GM19324 (cell line): ENCODE results near the gene CUL9.
A peak's percentile ranks its signal among the peaks of the same experiment; 100 is the strongest.

ENCODE experiments used
- ATAC-seq: cut with Tn5 transposase; IDR thresholded peaks from one replicate; pipeline ENCODE4 v1.9.1; 2021; ENCODE audit warnings: mild to moderate bottlenecking, moderate library complexity; ENCODE audit not compliant: unreplicated experiment, low FRiP score

The CUL9 gene

DNA sequence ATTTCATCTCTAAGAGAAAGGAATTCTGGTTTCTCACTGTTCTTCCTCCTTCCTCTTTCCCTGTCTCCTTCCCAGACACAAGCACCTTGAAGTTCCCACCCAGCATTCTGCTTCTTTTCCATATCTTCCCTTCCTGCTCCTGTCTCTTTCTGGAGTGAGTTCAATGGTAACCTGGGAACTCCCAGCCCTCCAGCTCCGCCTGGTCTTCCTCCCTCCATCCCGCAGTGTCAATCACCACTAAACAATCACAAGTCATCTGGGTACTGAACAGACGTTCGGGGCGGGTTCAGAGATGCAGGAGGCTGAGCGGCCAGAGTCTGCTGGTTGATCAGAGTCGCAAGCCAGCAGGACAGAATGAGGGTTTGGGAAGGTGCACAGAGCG is 69.0 kb downstream of the CUL9 start:
- no peak for ATAC-seq

DNA sequence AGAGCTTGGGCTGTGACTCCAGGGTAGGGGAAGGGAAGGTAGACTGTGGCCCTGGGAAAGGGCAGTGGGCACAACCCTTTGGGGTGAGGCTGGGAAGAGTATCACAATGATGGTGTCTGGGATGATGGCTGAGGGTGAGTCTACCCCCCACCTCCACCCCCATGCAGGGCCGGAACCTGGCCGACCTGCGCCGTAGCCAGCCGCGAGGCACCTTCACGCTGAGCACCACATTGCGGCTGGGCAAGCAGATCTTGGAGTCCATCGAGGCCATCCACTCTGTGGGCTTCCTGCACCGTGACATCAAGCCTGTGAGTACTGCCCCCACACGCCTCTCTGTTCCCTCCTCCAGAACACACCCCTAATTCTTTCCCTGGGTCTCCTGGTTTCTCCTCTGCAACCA is 71.4 kb downstream of the CUL9 start:
- no peak for ATAC-seq

DNA sequence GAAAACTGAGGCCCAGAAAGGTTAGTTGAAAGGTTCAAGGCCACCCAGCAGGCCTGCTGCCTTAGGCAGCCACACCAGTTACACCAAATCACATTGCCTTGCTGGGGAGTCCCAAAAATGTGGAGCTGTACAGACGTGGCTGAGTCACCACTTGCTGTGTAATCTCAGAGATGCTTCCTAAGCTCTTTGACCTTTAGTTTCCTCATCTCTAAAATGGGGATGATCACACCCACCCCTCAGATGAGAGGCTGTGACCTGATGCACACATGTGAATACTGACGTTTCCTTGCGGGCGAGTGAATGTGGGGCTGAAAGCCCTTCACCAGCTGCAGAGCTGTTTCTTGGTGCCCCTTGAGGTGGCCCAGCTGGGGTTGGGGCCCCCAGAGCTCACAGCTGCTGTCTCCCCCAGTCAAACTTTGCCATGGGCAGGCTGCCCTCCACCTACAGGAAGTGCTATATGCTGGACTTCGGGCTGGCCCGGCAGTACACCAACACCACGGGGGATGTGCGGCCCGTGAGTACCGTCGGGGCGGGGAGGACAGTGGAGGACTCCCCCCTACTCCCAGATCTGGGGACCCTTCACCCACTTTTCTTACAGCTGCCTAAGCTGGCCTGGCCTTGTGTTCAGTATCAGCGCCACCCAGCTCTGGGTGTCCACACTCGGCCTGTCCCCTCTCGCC is 72.3 kb downstream of the CUL9 start:
- ATAC-seq = no peak

DNA sequence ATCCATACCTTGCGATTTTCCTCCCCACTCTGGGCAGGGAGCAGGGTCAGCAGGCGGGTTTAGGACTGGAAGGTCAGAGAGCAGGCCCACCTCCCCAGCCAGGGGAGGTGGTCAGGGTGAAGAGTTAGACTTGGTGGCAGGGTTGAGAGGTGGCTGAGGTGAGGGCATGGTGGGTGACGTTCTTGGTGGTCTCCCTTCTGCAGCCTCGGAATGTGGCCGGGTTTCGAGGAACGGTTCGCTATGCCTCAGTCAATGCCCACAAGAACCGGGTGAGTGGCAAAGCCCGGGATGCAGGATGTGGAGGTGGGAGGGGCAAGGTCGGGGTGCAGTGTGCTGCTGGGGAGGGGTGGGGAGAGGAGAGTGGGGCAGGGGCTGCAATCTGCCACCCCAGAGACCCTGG is 72.8 kb downstream of the CUL9 start:
- ATAC-seq = no peak

GRCh38 chr6:43255408-43256054 is 73.5 kb downstream of the CUL9 start:
- no peak for ATAC-seq

DNA sequence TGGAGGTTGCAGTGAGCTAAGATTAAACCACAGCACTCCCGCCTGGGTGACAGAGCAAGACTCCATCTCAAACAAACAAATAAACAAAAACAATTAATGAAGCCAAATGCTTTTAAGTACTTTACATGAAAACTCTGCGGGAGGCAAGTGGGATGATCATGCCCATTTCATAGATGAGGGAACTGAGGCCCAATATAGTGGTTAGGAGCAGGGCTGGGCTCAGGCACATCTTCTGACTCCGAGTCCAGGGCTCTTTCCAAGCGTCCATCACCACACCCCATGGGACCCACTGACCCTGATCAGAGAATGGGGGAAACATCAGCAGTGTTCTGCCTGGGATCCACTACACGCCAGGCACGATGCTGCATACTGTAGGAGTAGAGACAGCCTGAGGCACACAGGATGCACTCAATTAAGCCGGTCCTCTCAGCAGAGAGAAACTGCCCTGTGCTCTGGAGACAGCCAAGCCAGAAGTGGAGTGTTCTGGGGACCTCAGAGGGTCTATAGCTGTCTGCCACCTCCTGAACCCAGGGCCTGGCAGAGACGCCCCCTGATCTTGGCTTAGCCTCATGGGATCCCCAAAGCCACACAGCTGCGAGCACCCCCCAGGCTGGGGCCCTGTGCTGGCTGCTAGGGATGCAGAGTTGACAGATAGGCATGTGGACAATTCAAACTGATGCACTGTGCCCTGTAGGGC is 74.8 kb downstream of the CUL9 start:
- no peak for ATAC-seq

- ATAC-seq = no peak
Observed at GRCh38 chr6:43257367-43258145, 75.6 kb downstream of the CUL9 start.

DNA sequence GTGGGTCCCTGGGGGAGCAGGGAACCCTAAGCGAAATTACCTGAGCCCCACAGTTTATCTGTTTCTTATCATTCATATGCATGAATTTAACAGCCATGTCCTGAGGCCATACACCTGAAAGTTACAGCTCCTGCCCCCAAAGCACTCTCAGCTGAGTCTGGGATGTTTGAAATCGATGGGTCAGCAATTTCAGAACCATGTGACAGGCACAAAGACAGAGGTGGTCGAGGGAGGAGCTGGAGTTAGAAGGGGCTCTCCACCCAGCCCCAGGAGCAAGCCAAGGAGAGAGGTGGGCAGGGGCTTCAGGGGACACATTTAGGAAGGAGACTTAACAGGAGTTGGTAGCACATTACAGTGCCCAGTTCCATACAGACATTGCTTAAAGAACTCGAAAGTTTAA is 76.2 kb downstream of the CUL9 start:
- ATAC-seq = no peak

GRCh38 chr6:43258807-43259686 is 77.1 kb downstream of the CUL9 start:
- no peak for ATAC-seq

GRCh38 chr6:43260791-43261190 is 78.8 kb downstream of the CUL9 start:
- no peak for ATAC-seq

DNA sequence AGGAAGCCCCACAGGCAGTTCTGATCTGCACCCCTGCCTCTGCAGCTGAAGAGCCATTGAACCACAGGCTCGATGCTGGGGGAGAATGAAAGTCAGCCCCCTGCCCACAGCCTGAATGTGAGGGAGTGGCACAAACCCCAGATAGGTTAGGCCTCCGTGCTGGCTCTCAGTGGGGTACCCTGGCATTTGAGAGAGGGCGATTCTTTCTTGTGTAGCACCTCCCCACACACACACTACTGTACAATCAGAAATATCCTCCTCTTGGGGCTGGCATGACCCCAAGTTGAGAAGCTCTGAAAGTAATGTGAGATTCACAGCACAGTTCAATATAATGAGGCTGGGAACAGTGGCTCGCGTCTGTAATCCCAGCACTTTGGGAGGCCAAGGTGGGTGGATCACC is 79.2 kb downstream of the CUL9 start:
- no peak for ATAC-seq

- ATAC-seq = no peak
Observed at GRCh38 chr6:43262000-43262779, 80.2 kb downstream of the CUL9 start.

DNA sequence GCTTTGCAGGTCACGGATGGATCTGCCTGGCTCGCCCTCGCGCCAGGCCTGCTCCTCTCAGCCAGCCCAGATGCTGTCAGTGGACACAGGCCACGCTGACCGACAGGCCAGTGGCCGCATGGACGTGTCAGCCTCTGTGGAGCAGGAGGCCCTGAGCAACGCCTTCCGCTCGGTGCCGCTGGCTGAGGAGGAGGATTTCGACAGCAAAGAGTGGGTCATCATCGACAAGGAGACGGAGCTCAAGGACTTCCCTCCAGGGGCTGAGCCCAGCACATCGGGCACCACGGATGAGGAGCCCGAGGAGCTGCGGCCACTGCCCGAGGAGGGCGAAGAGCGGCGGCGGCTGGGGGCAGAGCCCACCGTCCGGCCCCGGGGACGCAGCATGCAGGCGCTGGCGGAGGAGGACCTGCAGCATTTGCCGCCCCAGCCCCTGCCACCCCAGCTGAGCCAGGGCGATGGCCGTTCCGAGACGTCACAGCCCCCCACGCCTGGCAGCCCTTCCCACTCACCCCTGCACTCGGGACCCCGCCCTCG is 80.9 kb downstream of the CUL9 start:
- no peak for ATAC-seq

DNA sequence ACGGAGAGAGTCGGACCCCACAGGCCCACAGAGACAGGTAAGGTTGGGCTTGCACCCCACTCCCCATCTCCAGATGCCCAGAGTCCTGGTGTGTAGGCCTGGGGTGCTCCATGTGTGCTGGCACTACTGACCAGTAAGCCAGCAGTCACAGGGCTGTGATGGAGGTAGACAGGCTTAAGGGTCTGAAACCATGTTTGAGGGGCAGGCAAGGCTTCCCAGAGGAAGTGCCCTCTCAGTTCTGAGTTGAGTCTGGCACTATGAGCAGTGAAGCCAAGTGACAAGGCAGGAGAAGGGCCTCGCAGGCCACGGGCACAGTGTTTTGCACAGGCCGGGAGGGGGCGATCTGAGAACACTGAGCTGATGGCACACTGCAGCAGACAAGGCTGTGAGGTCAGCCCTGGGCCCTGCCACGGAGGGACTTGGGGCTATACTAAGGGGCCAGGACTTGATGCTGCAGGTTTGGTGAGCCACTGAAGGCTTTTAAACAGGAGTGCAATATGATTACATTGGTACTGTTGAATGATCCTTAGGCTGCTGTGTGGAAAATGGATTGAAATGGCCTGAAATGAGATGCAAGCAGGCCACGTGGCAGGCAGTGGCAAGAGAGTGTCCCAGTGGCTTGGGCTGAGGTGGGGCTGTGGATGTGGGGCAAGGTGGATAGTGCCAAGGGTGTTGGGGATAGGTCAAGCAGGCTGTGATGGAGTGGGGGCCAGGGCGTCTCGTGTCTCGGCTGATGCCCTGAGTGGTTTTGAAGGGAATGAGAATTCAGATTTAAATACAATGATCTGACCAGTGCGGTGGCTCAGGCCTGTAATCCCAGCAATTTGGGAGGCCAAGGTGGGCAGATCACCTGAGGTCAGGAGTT is 81.5 kb downstream of the CUL9 start:
- ATAC-seq = peak; percentile 54

GRCh38 chr6:43264599-43265145 is 82.7 kb downstream of the CUL9 start:
- ATAC-seq = no peak

GRCh38 chr6:43265564-43265963 is 83.6 kb downstream of the CUL9 start:
- ATAC-seq = no peak

DNA sequence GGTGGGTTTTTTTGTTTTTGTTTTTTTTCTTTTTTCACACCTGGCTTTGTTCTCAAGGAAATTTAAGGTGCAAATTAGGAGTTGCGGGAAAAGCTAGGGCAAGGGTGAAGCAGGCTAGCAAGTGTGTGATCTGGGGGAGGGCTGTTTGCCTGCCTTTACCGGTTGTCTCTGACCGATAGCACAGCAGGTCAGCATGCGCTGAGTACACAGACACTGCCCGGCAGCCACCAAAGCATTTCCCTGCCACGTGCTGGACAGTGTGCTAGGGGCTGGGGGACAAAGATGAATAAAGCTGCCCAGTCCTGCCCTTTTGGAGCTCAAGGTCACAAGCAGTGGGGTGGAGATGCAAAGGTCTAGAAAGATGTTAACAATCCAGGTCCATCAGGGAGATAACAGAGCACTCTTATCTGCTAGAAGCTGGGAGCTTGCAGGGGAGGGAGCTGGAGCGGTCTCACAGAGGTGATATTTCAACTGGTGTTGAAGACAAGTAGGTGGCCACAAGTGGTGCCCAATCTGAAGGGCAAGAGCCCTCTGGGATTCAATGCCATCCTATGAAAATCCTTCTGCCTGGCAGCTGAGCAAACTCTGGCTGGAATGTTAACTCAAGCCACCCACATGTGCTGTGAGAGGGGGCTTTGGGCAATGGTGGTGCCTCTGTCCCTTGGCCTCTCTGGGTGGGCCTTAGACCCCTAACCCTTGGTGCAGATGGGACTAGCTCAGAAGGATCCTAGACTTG is 85.8 kb downstream of the CUL9 start:
- no peak for ATAC-seq
